Chondrocyte (in vitro differentiated cells): ENCODE measurements around the gene HIGD1A. TPM values are rescaled to one million over a fixed set of nuclear protein-coding genes. Genes with fewer than 3 reads are reported as not detected.

ENCODE experiments used
- DNase-seq: peaks from one replicate; pipeline ENCODE4 v3.0.0; 2021; ENCODE audit warnings: mixed read lengths, low spot score
- H3K27ac Mint-ChIP-seq: one replicate; pipeline ENCODE4 v1.8.0; 2021; ENCODE audit warnings: mild to moderate bottlenecking, moderate library complexity, mixed read lengths; ENCODE audit not compliant: unreplicated experiment
- H3K27me3 Mint-ChIP-seq: 2 replicates; pipeline ENCODE4 v1.8.0; 2021; ENCODE audit warnings: low read depth, mixed read lengths
- H3K36me3 Mint-ChIP-seq: 2 replicates; pipeline ENCODE4 v1.8.0; 2021; ENCODE audit warnings: low read depth, mixed read lengths
- H3K4me1 Mint-ChIP-seq: 2 replicates; pipeline ENCODE4 v1.8.0; 2021; ENCODE audit warnings: low read depth, mild to moderate bottlenecking, mixed read lengths
- H3K4me3 Mint-ChIP-seq: one replicate; pipeline ENCODE4 v1.8.0; 2021; ENCODE audit warnings: mild to moderate bottlenecking, moderate library complexity, mixed read lengths; ENCODE audit not compliant: unreplicated experiment
- H3K9me3 Mint-ChIP-seq: 2 replicates; pipeline ENCODE4 v1.8.0; 2021; ENCODE audit warnings: low read depth, mixed read lengths
- CTCF ChIP-seq: fragments of 200-600 bp; sonication (generic); IDR thresholded peaks from 2 replicates; pipeline ENCODE4 v1.5.0; 2021; ENCODE audit warnings: antibody characterized with exemption, mild to moderate bottlenecking, moderate library complexity
- total RNA-seq: library from RNA; stranded (reverse); gene quantifications from 3 replicates; pipeline ENCODE4 v1.2.1, GENCODE V29; 2021

The HIGD1A gene
- total RNA-seq, 1 donor from 2014 or later: 78.6 TPM

- Mint-ChIP-seq H3K9me3 (no peaks in the 10 kb centered on the region), H3K4me1 (peaks cover 10% of the 10 kb centered on the region), H3K4me3 (no peak overlapping the region), H3K36me3 (no peaks in the 10 kb centered on the region), H3K27me3 (no peaks in the 10 kb centered on the region), H3K27ac (no peak overlapping the region)
- TF ChIP-seq CTCF: no peak
- no peak for DNase-seq
Observed at GRCh38 chr3:42745776-42746454, 58.4 kb downstream of the HIGD1A start.

DNA sequence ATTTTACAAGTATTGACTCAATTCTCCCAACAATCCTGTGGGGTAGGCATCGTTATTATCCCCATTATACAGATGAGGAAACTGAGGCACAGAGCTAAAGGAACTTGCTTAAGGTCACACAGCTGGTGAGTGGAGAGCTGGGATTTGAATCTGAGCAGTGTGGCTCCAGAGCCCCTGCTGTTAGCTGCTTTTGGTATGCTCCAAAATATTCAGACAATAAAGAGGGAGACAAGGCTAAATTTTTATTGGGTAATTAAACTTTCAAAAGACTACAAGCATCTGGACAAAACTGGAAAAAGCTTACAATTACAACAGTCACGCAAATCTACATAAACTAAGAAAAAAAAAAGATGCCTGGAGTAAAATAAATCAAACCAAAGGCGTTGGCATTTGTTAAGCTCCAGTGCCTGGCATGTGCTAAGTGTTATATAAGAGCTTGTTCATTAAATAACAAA lies 59.0 kb downstream of the HIGD1A start:
- Mint-ChIP-seq H3K36me3 (no peaks in the 10 kb centered on the region), H3K27me3 (no peaks in the 10 kb centered on the region), H3K27ac (no peak overlapping the region), H3K4me1 (peaks cover 10% of the 10 kb centered on the region), H3K4me3 (no peak overlapping the region), H3K9me3 (no peaks in the 10 kb centered on the region)
- no peak for DNase-seq
- no peak for TF ChIP-seq CTCF

DNA sequence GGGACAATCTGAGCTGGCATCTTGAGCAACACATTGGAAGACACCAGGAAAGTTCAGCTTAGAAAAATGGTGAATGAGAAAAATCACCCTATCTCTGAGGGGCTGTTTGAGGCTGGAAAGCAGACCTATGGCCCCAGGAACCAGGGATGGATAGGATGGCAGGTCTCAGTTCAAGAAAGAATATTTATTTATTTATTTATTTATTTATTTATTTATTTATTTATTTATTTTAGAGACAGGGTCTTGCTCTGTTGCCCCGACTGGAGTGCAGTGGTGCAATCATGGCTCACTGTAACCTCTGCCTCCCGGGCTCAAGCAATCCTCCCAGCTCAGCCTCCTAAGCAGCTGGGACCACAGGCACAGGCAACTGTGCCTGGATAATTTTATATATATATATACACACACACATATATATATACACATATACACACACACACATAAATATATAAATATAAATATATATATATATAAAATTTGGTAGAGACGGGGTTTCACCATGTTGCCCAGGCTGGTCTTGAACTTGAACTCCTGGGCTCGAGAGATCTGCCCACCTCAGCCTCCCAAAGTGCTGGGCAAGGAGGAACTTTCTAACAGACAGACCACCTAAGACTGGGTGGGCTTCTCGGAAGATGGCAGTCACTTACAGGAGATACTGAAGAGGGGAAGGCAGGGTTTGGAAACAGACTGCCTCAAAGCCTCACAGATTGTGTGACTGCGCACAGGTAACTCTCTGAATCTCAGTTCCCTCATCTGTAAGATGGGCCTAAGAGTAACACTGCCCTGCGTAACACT lies 60.9 kb downstream of the HIGD1A start:
- no peaks in the 10 kb centered on the region for H3K36me3 Mint-ChIP-seq
- H3K27me3 Mint-ChIP-seq: peaks cover 2% of the 10 kb centered on the region

GRCh38 chr3:42742688-42743087 lies 61.6 kb downstream of the HIGD1A start:
- DNase-seq: no peak
- peaks cover 5% of the 10 kb centered on the region for H3K9me3 Mint-ChIP-seq
- H3K4me3 Mint-ChIP-seq: no peak overlapping the region
- TF ChIP-seq CTCF: no peak
- H3K4me1 Mint-ChIP-seq: peaks cover 7% of the 10 kb centered on the region
- H3K27ac Mint-ChIP-seq: no peak overlapping the region
- peaks cover 2% of the 10 kb centered on the region for H3K27me3 Mint-ChIP-seq
- H3K36me3 Mint-ChIP-seq: no peaks in the 10 kb centered on the region

More for the DNA sequence above, 60.9 kb downstream of the HIGD1A start:
- Mint-ChIP-seq H3K4me3 (no peak overlapping the region), H3K4me1 (peaks cover 7% of the 10 kb centered on the region), H3K27ac (no peak overlapping the region), H3K9me3 (peaks cover 2% of the 10 kb centered on the region)
- DNase-seq: no peak
- no peak for TF ChIP-seq CTCF

- peaks cover 7% of the 10 kb centered on the region for H3K4me1 Mint-ChIP-seq
- no peak for DNase-seq
- H3K36me3 Mint-ChIP-seq: no peaks in the 10 kb centered on the region
- H3K9me3 Mint-ChIP-seq: peaks cover 5% of the 10 kb centered on the region
- H3K4me3 Mint-ChIP-seq: no peak overlapping the region
- no peak overlapping the region for H3K27ac Mint-ChIP-seq
- no peak for TF ChIP-seq CTCF
- peaks cover 2% of the 10 kb centered on the region for H3K27me3 Mint-ChIP-seq
Observed at GRCh38 chr3:42742259-42742658, 62.0 kb downstream of the HIGD1A start.
